Measurements from ENCODE around the gene GFRA4.

Gene GFRA4

DNA sequence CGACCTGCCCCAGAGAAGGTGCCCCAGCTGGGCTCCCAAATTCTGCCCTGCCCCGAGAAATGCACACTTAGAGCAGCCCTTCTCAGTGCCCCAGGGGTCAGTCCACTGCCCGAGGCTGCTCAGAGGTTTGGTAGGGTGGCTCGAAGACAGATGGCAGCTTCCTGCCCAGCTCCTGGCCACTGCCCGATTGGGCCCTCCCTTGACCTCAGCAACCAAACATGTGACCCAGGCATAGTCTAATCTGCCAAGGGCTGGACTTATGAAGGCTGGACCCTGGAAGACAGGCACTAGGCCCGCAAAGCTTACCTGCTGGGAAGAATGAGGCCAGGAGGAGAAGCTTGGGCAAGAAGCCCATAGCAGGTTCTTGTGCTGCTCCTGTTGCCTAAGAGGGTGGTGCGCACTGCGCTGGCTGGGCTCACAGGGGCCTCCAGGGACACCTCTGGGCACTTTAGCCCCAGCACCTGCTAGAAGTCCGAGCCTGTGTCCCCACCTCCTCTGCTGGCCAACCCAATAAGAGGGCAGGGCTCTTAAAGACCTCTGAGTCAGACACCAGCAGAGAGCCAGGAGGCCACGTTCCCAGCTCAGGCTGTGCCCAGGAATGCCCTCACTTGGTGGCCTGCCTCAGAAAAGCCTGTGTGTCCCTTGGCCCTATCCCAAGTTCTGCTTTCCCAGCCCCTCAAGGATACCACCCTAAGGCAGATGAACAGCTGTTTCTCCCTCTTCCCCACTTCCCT, 43.7 kb upstream of the GFRA4 start:
- TF ChIP-seq CTCF (IDR thresholded peaks at IDR 0.05; ENCODE audit: borderline replicate concordance, extremely low read depth, low read length, poor library complexity, severe bottlenecking) (no peak), EZH2 (IDR thresholded peaks at IDR 0.05; ENCODE audit: borderline replicate concordance, low read depth, low read length, severe bottlenecking) (no peak)
- H3K9ac ChIP-seq (ENCODE audit: low read depth, low read length) = no peak overlapping the region
- 0 out of 2 replicates have a peak, but pooled peaks cover 2% of the 10 kb centered on the region for H3K4me1 ChIP-seq (ENCODE audit: insufficient read depth, low read length)
- no peaks in the 10 kb centered on the region for H3K27me3 ChIP-seq (ENCODE audit: insufficient read depth, low read length, poor library complexity)
- H3K36me3 ChIP-seq (ENCODE audit: insufficient read depth, low read length) = no peaks in the 10 kb centered on the region
- no peak overlapping the region for H3K4me2 ChIP-seq (ENCODE audit: insufficient read depth, low read length)
- H3K79me2 ChIP-seq (ENCODE audit: insufficient read depth, low read length) = no peaks in the 10 kb centered on the region
- H3K9me3 ChIP-seq (ENCODE audit: insufficient read depth, low read length, severe bottlenecking) = no peaks in the 10 kb centered on the region
- H3K27ac ChIP-seq (ENCODE audit: low read length) = no peak overlapping the region
- ATAC-seq (ENCODE audit: insufficient read depth, low read depth) (no peak), DNase-seq (no peak)
- no peak overlapping the region for H2AFZ ChIP-seq (ENCODE audit: low read depth, low read length)
- H3K4me3 ChIP-seq (ENCODE audit: low read depth in 1 of 2, low read length in 2 of 2) = no peak overlapping the region
- peaks cover 10% of the 10 kb centered on the region; the same call in 1 of the 2 replicates for H4K20me1 ChIP-seq (ENCODE audit: insufficient read depth, low read length)

- ATAC-seq (ENCODE audit: insufficient read depth, low read depth) = no peak
- Histone ChIP-seq H3K9ac (ENCODE audit: low read depth, low read length) (no peak overlapping the region), H3K27me3 (ENCODE audit: insufficient read depth, low read length, poor library complexity) (no peaks in the 10 kb centered on the region), H3K4me3 (ENCODE audit: low read depth in 1 of 2, low read length in 2 of 2) (no peak overlapping the region), H3K27ac (ENCODE audit: low read length) (no peak overlapping the region), H3K36me3 (ENCODE audit: insufficient read depth, low read length) (no peaks in the 10 kb centered on the region), H3K9me3 (ENCODE audit: insufficient read depth, low read length, severe bottlenecking) (no peaks in the 10 kb centered on the region), H3K79me2 (ENCODE audit: insufficient read depth, low read length) (no peaks in the 10 kb centered on the region), H2AFZ (ENCODE audit: low read depth, low read length) (no peak overlapping the region), H3K4me2 (ENCODE audit: insufficient read depth, low read length) (no peak overlapping the region), H4K20me1 (ENCODE audit: insufficient read depth, low read length) (peaks cover 10% of the 10 kb centered on the region; the same call in 1 of the 2 replicates), H3K4me1 (ENCODE audit: insufficient read depth, low read length) (0 out of 2 replicates have a peak, but pooled peaks cover 2% of the 10 kb centered on the region)
- TF ChIP-seq CTCF (IDR thresholded peaks at IDR 0.05; ENCODE audit: borderline replicate concordance, extremely low read depth, low read length, poor library complexity, severe bottlenecking) (no peak), EZH2 (IDR thresholded peaks at IDR 0.05; ENCODE audit: borderline replicate concordance, low read depth, low read length, severe bottlenecking) (no peak)
- no peak for DNase-seq
Measured at GRCh38 chr20:3705970-3706739, 43.0 kb upstream of the GFRA4 start.

DNA sequence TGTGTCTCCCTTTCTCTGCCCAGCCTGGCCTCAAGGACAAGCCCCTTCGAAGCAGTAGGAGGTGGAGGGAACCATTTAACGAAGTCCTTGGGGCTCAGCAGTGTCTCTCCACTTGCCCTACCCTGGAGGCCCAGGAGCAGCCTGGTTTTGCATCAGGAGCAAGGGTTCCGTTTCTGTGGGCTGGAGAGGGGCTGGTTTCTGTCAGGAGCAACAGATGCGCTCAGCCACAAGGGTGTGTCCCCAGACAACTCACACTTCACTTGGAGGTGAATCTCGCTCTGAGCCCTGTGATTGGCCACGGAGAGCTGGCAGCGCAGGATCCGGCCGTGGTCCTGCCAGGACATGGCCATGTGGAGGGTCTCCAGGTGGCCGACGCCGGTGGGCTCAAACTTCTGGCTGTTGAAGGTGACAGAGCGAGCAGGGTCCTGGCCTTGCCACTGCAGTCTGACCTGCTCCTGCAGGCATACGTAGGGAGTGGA, 42.3 kb upstream of the GFRA4 start:
- no peaks in the 10 kb centered on the region for H3K9me3 ChIP-seq (ENCODE audit: insufficient read depth, low read length, severe bottlenecking)
- H3K4me2 ChIP-seq (ENCODE audit: insufficient read depth, low read length) = no peak overlapping the region
- H3K27ac ChIP-seq (ENCODE audit: low read length) = no peak overlapping the region
- peaks cover 8% of the 10 kb centered on the region; the same call in 1 of the 2 replicates for H4K20me1 ChIP-seq (ENCODE audit: insufficient read depth, low read length)
- no peaks in the 10 kb centered on the region for H3K27me3 ChIP-seq (ENCODE audit: insufficient read depth, low read length, poor library complexity)
- no peaks in the 10 kb centered on the region for H3K36me3 ChIP-seq (ENCODE audit: insufficient read depth, low read length)
- H3K4me1 ChIP-seq (ENCODE audit: insufficient read depth, low read length) = no peaks in the 10 kb centered on the region
- no peak for ATAC-seq (ENCODE audit: insufficient read depth, low read depth)
- TF ChIP-seq EZH2 (IDR thresholded peaks at IDR 0.05; ENCODE audit: borderline replicate concordance, low read depth, low read length, severe bottlenecking) = no peak
- no peak for TF ChIP-seq CTCF (IDR thresholded peaks at IDR 0.05; ENCODE audit: borderline replicate concordance, extremely low read depth, low read length, poor library complexity, severe bottlenecking)
- no peak overlapping the region for H3K9ac ChIP-seq (ENCODE audit: low read depth, low read length)
- H3K79me2 ChIP-seq (ENCODE audit: insufficient read depth, low read length) = no peaks in the 10 kb centered on the region
- H2AFZ ChIP-seq (ENCODE audit: low read depth, low read length) = no peak overlapping the region
- no peak overlapping the region for H3K4me3 ChIP-seq (ENCODE audit: low read depth in 1 of 2, low read length in 2 of 2)
- DNase-seq = no peak

All from DND-41 (cell line).